ENCODE data around the gene SETD2.

GRCh38 chr3:47042231-47042791 lies 121.6 kb downstream of the SETD2 start:
- TF ChIP-seq EZH2phosphoT487 (IDR thresholded peaks at IDR 0.05; ENCODE audit: low read depth) (no peak), CTCF (IDR thresholded peaks at IDR 0.05; ENCODE audit: low read depth, low read length) (no peak)
